OCI-LY3 (cell line): Measurements from ENCODE around the gene FRMD4B.

Experiments used
- CTCF ChIP-seq: fragments of 200-600, 300-600 bp; sonication (generic); IDR thresholded peaks from 2 replicates; pipeline ENCODE4 v1.5.1; 2014; ENCODE audit warnings: antibody characterized with exemption, low read length, low read depth
- EZH2phosphoT487 ChIP-seq: fragments of 200-600 bp; shearing (Covaris generic); IDR thresholded peaks from 2 replicates; pipeline ENCODE4 v1.6.1; 2018; ENCODE audit warnings: antibody characterized with exemption, mixed run types, low read depth

- no peak for TF ChIP-seq EZH2phosphoT487
- no peak for TF ChIP-seq CTCF
Measured at GRCh38 chr3:69180869-69181591, 204.9 kb downstream of the FRMD4B start.
